ENCODE results near the gene PROX1. TPM values are rescaled to one million over a fixed set of nuclear protein-coding genes. Genes with fewer than 3 reads are reported as not detected.

Gene PROX1
- total RNA-seq, 1 donor from 2014 or later = 5.0 TPM

DNA sequence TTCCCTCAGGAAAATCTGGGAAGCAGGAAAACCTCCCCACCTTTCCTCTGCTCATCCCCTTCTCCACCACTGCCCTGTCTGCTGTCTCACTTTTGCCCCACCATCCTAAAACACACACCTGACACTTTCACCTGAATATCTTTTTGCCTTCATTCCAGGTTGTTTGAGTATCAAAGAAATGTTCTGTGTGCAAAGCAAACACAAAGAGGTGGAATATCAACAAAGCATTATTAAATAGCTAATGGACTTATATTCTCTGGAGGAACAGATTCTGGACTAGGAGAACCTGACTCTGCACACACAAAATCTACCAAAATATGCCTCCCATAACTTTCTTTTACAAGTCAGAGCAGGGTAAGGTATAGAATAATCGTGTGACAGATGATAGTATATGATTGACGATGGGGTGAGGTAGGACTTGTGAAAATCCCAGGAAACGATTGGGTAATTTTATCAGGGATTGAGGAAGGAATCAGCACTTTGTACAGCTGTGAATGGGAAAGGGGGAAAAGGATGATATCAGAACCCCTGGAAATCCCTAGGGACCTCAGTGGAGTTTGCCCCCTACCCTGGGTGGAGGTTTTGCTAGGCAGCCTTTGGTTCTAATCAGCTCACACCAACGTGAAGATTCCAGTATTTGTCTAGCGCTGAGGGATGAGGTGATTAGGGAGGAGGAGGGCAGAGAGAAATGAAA, 87.7 kb downstream of the PROX1 start:
- TF ChIP-seq EZH2 (IDR thresholded peaks at IDR 0.05) (no peak), CTCF (IDR thresholded peaks at IDR 0.05) (no peak), EZH2phosphoT487 (IDR thresholded peaks at IDR 0.05) (no peak)
- H3K36me3 Mint-ChIP-seq = no peaks in the 10 kb centered on the region
- Histone ChIP-seq H2AFZ (replicated peaks) (peak overlapping the region; percentile 5), H3K36me3 (no peaks in the 10 kb centered on the region), H4K20me1 (ENCODE audit: low read depth) (no peaks in the 10 kb centered on the region), H3K4me1 (peaks cover 13% of the 10 kb centered on the region), H3K27ac (no peak overlapping the region), H3K4me3 (no peak overlapping the region), H3K27me3 (no peaks in the 10 kb centered on the region), H3K79me2 (ENCODE audit: low read depth) (no peaks in the 10 kb centered on the region), H3K9ac (no peak overlapping the region), H3F3A (ENCODE audit: low read depth) (no peaks in the 10 kb centered on the region), H3K4me2 (no peak overlapping the region), H3K9me3 (ENCODE audit: low read depth) (no peaks in the 10 kb centered on the region)
- H3K9me3 Mint-ChIP-seq = no peaks in the 10 kb centered on the region
- DNase-seq (ENCODE audit: low spot score) = no peak
- no peak overlapping the region for H3K27ac Mint-ChIP-seq
- H3K27me3 Mint-ChIP-seq (ENCODE audit: insufficient read depth, low read depth) = peaks cover 2% of the 10 kb centered on the region
- H3K4me3 Mint-ChIP-seq = no peak overlapping the region
- H3K4me1 Mint-ChIP-seq = peaks cover 7% of the 10 kb centered on the region

- H3K27me3 Mint-ChIP-seq (ENCODE audit: insufficient read depth, low read depth) = peaks cover 2% of the 10 kb centered on the region
- Histone ChIP-seq H3K9me3 (ENCODE audit: low read depth) (no peaks in the 10 kb centered on the region), H4K20me1 (ENCODE audit: low read depth) (no peaks in the 10 kb centered on the region), H3K4me3 (no peak overlapping the region), H3K36me3 (no peaks in the 10 kb centered on the region), H3K79me2 (ENCODE audit: low read depth) (no peaks in the 10 kb centered on the region), H3K27me3 (no peaks in the 10 kb centered on the region), H3K4me1 (peaks cover 13% of the 10 kb centered on the region), H3F3A (ENCODE audit: low read depth) (no peaks in the 10 kb centered on the region), H2AFZ (replicated peaks) (peak overlapping the region; percentile 5), H3K9ac (no peak overlapping the region), H3K4me2 (peak overlapping the region; percentile 22), H3K27ac (no peak overlapping the region)
- H3K36me3 Mint-ChIP-seq = no peaks in the 10 kb centered on the region
- H3K4me1 Mint-ChIP-seq = peaks cover 7% of the 10 kb centered on the region
- no peaks in the 10 kb centered on the region for H3K9me3 Mint-ChIP-seq
- no peak for DNase-seq (ENCODE audit: low spot score)
- H3K4me3 Mint-ChIP-seq = no peak overlapping the region
- no peak for TF ChIP-seq CTCF (IDR thresholded peaks at IDR 0.05)
- TF ChIP-seq EZH2phosphoT487 (IDR thresholded peaks at IDR 0.05) = no peak
- TF ChIP-seq EZH2 (IDR thresholded peaks at IDR 0.05) = no peak
- H3K27ac Mint-ChIP-seq = peak overlapping the region; percentile 35
These were observed 88.4 kb downstream of the PROX1 start for GRCh38 chr1:214075999-214076707.

DNA sequence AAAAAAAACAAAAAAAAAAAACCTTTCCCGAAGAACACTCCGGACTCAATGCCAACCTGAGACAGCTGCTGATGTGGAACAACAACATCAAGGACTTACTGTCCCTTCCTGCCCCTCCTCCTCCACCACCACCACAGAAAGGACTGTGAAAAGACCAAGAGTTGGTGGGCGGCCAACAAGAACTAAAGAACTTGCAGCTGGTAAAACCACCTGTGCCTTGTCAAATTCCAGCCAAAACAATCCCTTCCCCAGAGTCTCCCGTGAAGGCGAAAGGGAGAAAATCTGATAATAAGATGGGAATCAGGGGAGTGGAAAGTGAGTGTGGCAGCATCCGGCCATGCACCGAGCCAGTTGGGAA, 88.9 kb downstream of the PROX1 start:
- Histone ChIP-seq H3K27me3 (no peaks in the 10 kb centered on the region), H3K79me2 (ENCODE audit: low read depth) (no peaks in the 10 kb centered on the region), H3K27ac (no peak overlapping the region), H4K20me1 (ENCODE audit: low read depth) (no peaks in the 10 kb centered on the region), H3F3A (ENCODE audit: low read depth) (no peaks in the 10 kb centered on the region), H3K4me1 (peaks cover 13% of the 10 kb centered on the region), H3K9me3 (ENCODE audit: low read depth) (no peaks in the 10 kb centered on the region), H3K4me2 (no peak overlapping the region), H3K36me3 (no peaks in the 10 kb centered on the region), H2AFZ (replicated peaks) (no peak overlapping the region), H3K4me3 (no peak overlapping the region), H3K9ac (no peak overlapping the region)
- Mint-ChIP-seq H3K9me3 (no peaks in the 10 kb centered on the region), H3K27me3 (ENCODE audit: insufficient read depth, low read depth) (peaks cover 2% of the 10 kb centered on the region), H3K36me3 (no peaks in the 10 kb centered on the region), H3K4me1 (peaks cover 7% of the 10 kb centered on the region), H3K27ac (no peak overlapping the region), H3K4me3 (no peak overlapping the region)
- TF ChIP-seq CTCF (IDR thresholded peaks at IDR 0.05) = no peak
- no peak for TF ChIP-seq EZH2 (IDR thresholded peaks at IDR 0.05)
- DNase-seq (ENCODE audit: low spot score) = no peak

Measured in neural progenitor cell (in vitro differentiated cells).